Measurements from ENCODE around the gene FAM174A. TPM values are rescaled to one million over a fixed set of nuclear protein-coding genes. Genes with fewer than 3 reads are reported as not detected.

The FAM174A gene
- total RNA-seq, 1 experiment from 2014 or later, result 13.3 TPM

- Mint-ChIP-seq H3K27ac (ENCODE audit: unreplicated experiment) (no peak overlapping the region), H3K4me3 (ENCODE audit: low read depth, unreplicated experiment) (no peak overlapping the region), H3K27me3 (ENCODE audit: unreplicated experiment) (no peaks in the 10 kb centered on the region), H3K9me3 (ENCODE audit: low read depth, unreplicated experiment) (peaks cover 4% of the 10 kb centered on the region), H3K36me3 (ENCODE audit: insufficient read depth, unreplicated experiment) (no peaks in the 10 kb centered on the region), H3K4me1 (ENCODE audit: low read depth, unreplicated experiment) (no peaks in the 10 kb centered on the region)
- DNase-seq, result no peak
- BruUV-seq (replicated peaks), result no TSS peak
- intact Hi-C loops (cut with micrococcal nuclease; ENCODE audit: unreplicated experiment), result no loop called here
- CTCF ChIA-PET, result no interaction called here
- no peak for TF ChIP-seq CTCF (IDR thresholded peaks at IDR 0.05; ENCODE audit: unreplicated experiment)
Measured at GRCh38 chr5:100609594-100609993, 74.4 kb downstream of the FAM174A start.

DNA sequence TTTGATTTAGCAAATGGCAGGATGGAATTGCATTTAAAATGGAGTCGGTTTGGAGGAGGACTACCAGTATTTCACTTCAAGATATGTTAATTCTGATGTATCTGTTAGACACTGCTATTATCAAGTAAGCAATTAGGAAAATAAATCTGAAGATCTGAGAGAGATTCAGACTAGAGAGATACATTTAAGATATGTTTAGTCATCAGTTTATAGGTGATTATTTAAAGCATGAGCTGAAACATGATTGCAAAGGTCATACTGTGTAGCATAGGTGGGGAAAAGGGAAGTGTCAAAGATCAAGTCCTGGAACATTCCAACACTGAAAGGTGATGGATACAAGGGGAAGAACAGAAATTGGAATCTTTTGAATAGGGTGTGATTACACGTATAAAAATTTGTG is 79.1 kb downstream of the FAM174A start:
- Mint-ChIP-seq H3K4me1 (ENCODE audit: low read depth, unreplicated experiment) (no peaks in the 10 kb centered on the region), H3K4me3 (ENCODE audit: low read depth, unreplicated experiment) (no peak overlapping the region), H3K27me3 (ENCODE audit: unreplicated experiment) (no peaks in the 10 kb centered on the region), H3K27ac (ENCODE audit: unreplicated experiment) (no peak overlapping the region), H3K36me3 (ENCODE audit: insufficient read depth, unreplicated experiment) (no peaks in the 10 kb centered on the region), H3K9me3 (ENCODE audit: low read depth, unreplicated experiment) (peaks cover 4% of the 10 kb centered on the region)
- no peak for TF ChIP-seq CTCF (IDR thresholded peaks at IDR 0.05; ENCODE audit: unreplicated experiment)
- BruUV-seq (replicated peaks), result no TSS peak
- intact Hi-C loops (cut with micrococcal nuclease; ENCODE audit: unreplicated experiment), result no loop called here
- DNase-seq, result no peak
- CTCF ChIA-PET, result no interaction called here

DNA sequence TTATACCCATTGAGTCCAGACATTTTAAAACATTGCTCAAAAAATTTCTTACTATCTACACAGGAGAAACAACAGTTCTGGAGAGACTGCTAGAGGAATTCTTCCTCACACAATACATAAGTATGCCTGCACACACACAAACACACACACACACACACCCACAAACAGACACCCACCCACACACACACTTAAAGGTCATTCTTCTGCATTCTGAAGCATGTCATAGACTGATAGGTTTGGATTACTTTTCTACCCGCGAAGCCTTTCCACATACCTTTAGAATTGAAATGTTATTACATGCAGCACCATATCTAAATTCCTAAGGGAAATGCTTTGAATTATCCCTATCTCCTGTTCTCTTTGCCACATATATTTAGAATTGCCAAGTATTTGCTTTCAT is 80.2 kb downstream of the FAM174A start:
- H3K27ac Mint-ChIP-seq (ENCODE audit: unreplicated experiment), result no peak overlapping the region
- H3K4me3 Mint-ChIP-seq (ENCODE audit: low read depth, unreplicated experiment), result no peak overlapping the region
- no peaks in the 10 kb centered on the region for H3K4me1 Mint-ChIP-seq (ENCODE audit: low read depth, unreplicated experiment)
- no peaks in the 10 kb centered on the region for H3K36me3 Mint-ChIP-seq (ENCODE audit: insufficient read depth, unreplicated experiment)
- peaks cover 4% of the 10 kb centered on the region for H3K9me3 Mint-ChIP-seq (ENCODE audit: low read depth, unreplicated experiment)
- CTCF ChIA-PET, result no interaction called here
- no peaks in the 10 kb centered on the region for H3K27me3 Mint-ChIP-seq (ENCODE audit: unreplicated experiment)
- TF ChIP-seq CTCF (IDR thresholded peaks at IDR 0.05; ENCODE audit: unreplicated experiment), result no peak
- intact Hi-C loops (cut with micrococcal nuclease; ENCODE audit: unreplicated experiment), result no loop called here
- no TSS peak for BruUV-seq (replicated peaks)
- DNase-seq, result no peak

- Mint-ChIP-seq H3K27me3 (ENCODE audit: unreplicated experiment) (no peaks in the 10 kb centered on the region), H3K4me1 (ENCODE audit: low read depth, unreplicated experiment) (no peaks in the 10 kb centered on the region), H3K4me3 (ENCODE audit: low read depth, unreplicated experiment) (no peak overlapping the region), H3K9me3 (ENCODE audit: low read depth, unreplicated experiment) (peaks cover under 1% of the 10 kb centered on the region), H3K36me3 (ENCODE audit: insufficient read depth, unreplicated experiment) (no peaks in the 10 kb centered on the region), H3K27ac (ENCODE audit: unreplicated experiment) (no peak overlapping the region)
- intact Hi-C loops (cut with micrococcal nuclease; ENCODE audit: unreplicated experiment), result no loop called here
- CTCF ChIA-PET, result no interaction called here
- no TSS peak for BruUV-seq (replicated peaks)
- DNase-seq, result no peak
- no peak for TF ChIP-seq CTCF (IDR thresholded peaks at IDR 0.05; ENCODE audit: unreplicated experiment)
Measured at GRCh38 chr5:100616291-100616690, 81.1 kb downstream of the FAM174A start.

- H3K27ac Mint-ChIP-seq (ENCODE audit: unreplicated experiment), result no peak overlapping the region
- no peak for TF ChIP-seq CTCF (IDR thresholded peaks at IDR 0.05; ENCODE audit: unreplicated experiment)
- intact Hi-C loops (cut with micrococcal nuclease; ENCODE audit: unreplicated experiment), result no loop called here
- H3K27me3 Mint-ChIP-seq (ENCODE audit: unreplicated experiment), result no peaks in the 10 kb centered on the region
- no peaks in the 10 kb centered on the region for H3K9me3 Mint-ChIP-seq (ENCODE audit: low read depth, unreplicated experiment)
- no peaks in the 10 kb centered on the region for H3K36me3 Mint-ChIP-seq (ENCODE audit: insufficient read depth, unreplicated experiment)
- no peaks in the 10 kb centered on the region for H3K4me1 Mint-ChIP-seq (ENCODE audit: low read depth, unreplicated experiment)
- CTCF ChIA-PET, result no interaction called here
- no TSS peak for BruUV-seq (replicated peaks)
- DNase-seq, result no peak
- no peak overlapping the region for H3K4me3 Mint-ChIP-seq (ENCODE audit: low read depth, unreplicated experiment)
Measured at GRCh38 chr5:100616981-100617380, 81.8 kb downstream of the FAM174A start.

Measured in Calu3 (cell line).